ENCODE results near the gene CDT1. TPM values are rescaled to one million over a fixed set of nuclear protein-coding genes. Genes with fewer than 3 reads are reported as not detected.
"Not testable (repeated sequence)": the region's sequence is repeated elsewhere in the genome, so short reads cannot be mapped to it uniquely, and the experiment has no call there.

Gene CDT1
- total and polyA plus RNA-seq, 2 donors from 2014 or later, result 0.56 to 1.5 TPM

DNA sequence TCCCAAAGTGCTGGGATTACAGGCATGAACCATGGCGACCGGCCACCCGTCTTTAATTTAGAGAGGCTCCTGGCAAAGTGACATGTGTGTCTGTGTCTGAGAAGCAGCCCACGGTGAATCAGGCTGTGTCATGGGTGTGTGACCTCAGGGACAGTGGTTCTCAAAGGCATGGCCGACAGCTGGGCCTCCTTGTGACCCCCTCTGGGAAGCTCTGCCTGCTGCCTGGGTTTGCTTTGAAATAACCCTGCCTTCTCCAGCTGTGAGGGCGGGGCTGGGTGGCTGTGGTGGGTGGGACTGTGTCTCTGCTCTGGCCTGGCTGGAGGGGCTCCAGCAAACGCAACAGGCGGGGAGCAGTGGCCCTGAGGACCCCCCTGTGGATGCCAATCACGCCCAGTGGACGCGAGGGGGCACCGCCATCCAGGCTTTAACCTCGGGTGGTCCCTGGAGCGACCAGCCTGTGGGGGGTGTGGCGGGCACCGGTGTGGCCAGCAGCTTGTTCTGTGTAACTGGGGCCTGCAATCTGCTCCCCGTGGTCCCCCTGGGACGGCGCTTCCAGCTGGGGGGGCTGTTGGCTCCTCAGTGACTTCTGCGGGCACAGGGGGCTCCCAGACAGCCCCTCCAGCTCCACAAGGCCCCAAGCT is 16.9 kb downstream of the CDT1 start:
- no peak for FAIRE-seq
- peaks cover 0 to 2% (median 0%) of the 10 kb centered on the region in 3 donors for H3K36me3 ChIP-seq (ENCODE audit: control insufficient read depth in 2 of 3, insufficient read depth in 3 of 3, low read length in 3 of 3)

DNA sequence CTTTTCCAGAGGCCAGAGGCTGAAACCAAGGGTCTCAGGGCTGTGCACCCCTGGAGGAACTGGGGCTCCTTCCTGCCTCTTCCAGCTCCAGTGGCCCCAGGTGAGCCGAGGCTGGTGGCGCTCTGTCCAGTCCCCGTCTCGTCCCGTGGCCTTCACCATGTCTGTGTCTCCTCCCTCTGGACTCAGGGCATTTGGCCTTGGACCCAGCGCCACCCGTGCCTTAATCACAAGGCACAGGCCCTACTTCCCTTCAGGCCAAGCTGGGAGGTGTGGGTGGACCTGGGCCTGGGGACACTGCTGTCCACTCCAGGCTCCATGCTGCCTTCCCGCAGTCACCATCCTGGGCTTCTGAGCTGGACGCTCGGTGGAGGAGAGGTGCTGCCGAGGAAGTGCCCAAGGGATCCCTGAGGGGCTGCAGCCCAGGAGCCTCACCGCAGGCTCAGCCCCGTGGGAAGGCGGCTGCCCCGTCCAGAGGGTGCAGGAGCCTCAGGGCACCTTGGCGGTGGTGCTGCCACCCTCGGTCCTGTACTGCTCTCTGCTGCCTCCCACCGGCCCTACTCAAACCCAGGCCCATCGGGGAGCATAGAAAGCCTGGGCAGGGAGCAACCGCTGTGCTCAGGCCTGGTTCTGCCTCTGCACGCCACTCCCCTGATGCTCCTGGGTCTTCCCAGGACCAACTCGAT is 17.7 kb downstream of the CDT1 start:
- H3K27me3 ChIP-seq (ENCODE audit: control insufficient read depth, insufficient read depth, low read length), result no peaks in the 10 kb centered on the region
- FAIRE-seq (no peak), DNase-seq (no peak)
- H3K9ac ChIP-seq (ENCODE audit: low read length in 3 of 3), result no peak overlapping the region
- H3K36me3 ChIP-seq (ENCODE audit: control insufficient read depth in 2 of 3, insufficient read depth in 3 of 3, low read length in 3 of 3), result peaks cover 0 to 2% (median 0%) of the 10 kb centered on the region in 3 donors
- H3K9me3 ChIP-seq (ENCODE audit: control insufficient read depth in 2 of 3, insufficient read depth in 1 of 3, low read length in 3 of 3), result no peaks in the 10 kb centered on the region
- intact Hi-C loops (cut with DNase I), result no loop called here
- H3K4me3 ChIP-seq (ENCODE audit: low read length in 3 of 3), result no peak overlapping the region
- H3K4me1 ChIP-seq (ENCODE audit: control insufficient read depth in 2 of 3, insufficient read depth in 2 of 3, low read depth in 1 of 3, low read length in 3 of 3), result no peaks in the 10 kb centered on the region
- no peak overlapping the region for H3K27ac ChIP-seq (ENCODE audit: low read depth in 2 of 2, low read length in 2 of 2)
- no peak for TF ChIP-seq CTCF (IDR thresholded peaks at IDR 0.05; ENCODE audit: borderline replicate concordance, extremely low read depth, insufficient read depth)

More for the DNA sequence above, 16.9 kb downstream of the CDT1 start:
- Histone ChIP-seq H3K4me3 (ENCODE audit: low read length in 3 of 3) (no peak overlapping the region), H3K27ac (ENCODE audit: low read depth in 2 of 2, low read length in 2 of 2) (no peak overlapping the region), H3K9ac (ENCODE audit: low read length in 3 of 3) (no peak overlapping the region), H3K9me3 (ENCODE audit: control insufficient read depth in 2 of 3, insufficient read depth in 1 of 3, low read length in 3 of 3) (no peaks in the 10 kb centered on the region), H3K27me3 (ENCODE audit: control insufficient read depth, insufficient read depth, low read length) (no peaks in the 10 kb centered on the region), H3K4me1 (ENCODE audit: control insufficient read depth in 2 of 3, insufficient read depth in 2 of 3, low read depth in 1 of 3, low read length in 3 of 3) (peaks cover 0 to 2% (median 0%) of the 10 kb centered on the region in 3 donors)
- intact Hi-C loops (cut with DNase I), result no loop called here
- TF ChIP-seq CTCF (IDR thresholded peaks at IDR 0.05; ENCODE audit: borderline replicate concordance, extremely low read depth, insufficient read depth), result no peak
- no peak for DNase-seq

GRCh38 chr16:88822281-88823040 is 18.9 kb downstream of the CDT1 start:
- Histone ChIP-seq H3K27me3 (ENCODE audit: control insufficient read depth, insufficient read depth, low read length) (no peaks in the 10 kb centered on the region), H3K9me3 (ENCODE audit: control insufficient read depth in 2 of 3, insufficient read depth in 1 of 3, low read length in 3 of 3) (no peaks in the 10 kb centered on the region), H3K9ac (ENCODE audit: low read length in 3 of 3) (no peak overlapping the region), H3K4me1 (ENCODE audit: control insufficient read depth in 2 of 3, insufficient read depth in 2 of 3, low read depth in 1 of 3, low read length in 3 of 3) (no peaks in the 10 kb centered on the region), H3K36me3 (ENCODE audit: control insufficient read depth in 2 of 3, insufficient read depth in 3 of 3, low read length in 3 of 3) (peaks cover 0 to 2% (median 0%) of the 10 kb centered on the region in 3 donors), H3K27ac (ENCODE audit: low read depth in 2 of 2, low read length in 2 of 2) (no peak overlapping the region), H3K4me3 (ENCODE audit: low read length in 3 of 3) (no peak overlapping the region)
- FAIRE-seq (no peak), DNase-seq (no peak)
- no peak for TF ChIP-seq CTCF (IDR thresholded peaks at IDR 0.05; ENCODE audit: borderline replicate concordance, extremely low read depth, insufficient read depth)
- intact Hi-C loops (cut with DNase I), result no loop called here

GRCh38 chr16:88823646-88824045 is 20.1 kb downstream of the CDT1 start:
- H3K27me3 ChIP-seq (ENCODE audit: control insufficient read depth, insufficient read depth, low read length); FAIRE-seq; DNase-seq; H3K9me3 ChIP-seq (ENCODE audit: control insufficient read depth in 2 of 3, insufficient read depth in 1 of 3, low read length in 3 of 3); H3K9ac ChIP-seq (ENCODE audit: low read length in 3 of 3); H3K4me3 ChIP-seq (ENCODE audit: low read length in 3 of 3); H3K4me1 ChIP-seq (ENCODE audit: control insufficient read depth in 2 of 3, insufficient read depth in 2 of 3, low read depth in 1 of 3, low read length in 3 of 3); H3K27ac ChIP-seq (ENCODE audit: low read depth in 2 of 2, low read length in 2 of 2); intact Hi-C loops (cut with DNase I); H3K36me3 ChIP-seq (ENCODE audit: control insufficient read depth in 2 of 3, insufficient read depth in 3 of 3, low read length in 3 of 3): not testable (repeated sequence)
